Keratinocyte (primary cell): ENCODE data around the gene PNLIPRP3. TPM values are rescaled to one million over a fixed set of nuclear protein-coding genes. Genes with fewer than 3 reads are reported as not detected.

Experiments used
- DNase-seq: peaks from one replicate; pipeline ENCODE4 v3.0.0-alpha.2; 2011; ENCODE audit warnings: low read depth, missing footprints, low spot score
- FAIRE-seq: peaks from 2 replicates; lab custom pipeline; 2011; peaks lifted over from hg19 to GRCh38; lab: Jason Lieb, UNC
- H2AFZ ChIP-seq: 2 replicates; pipeline ENCODE4 v1.6.0; 2012; ENCODE audit warnings: low read length, control low read depth, inconsistent platforms; ENCODE audit not compliant: control insufficient read depth
- H3K27ac ChIP-seq: 2 replicates; pipeline ENCODE4 v1.5.1; 2011; ENCODE audit warnings: low read length; ENCODE audit not compliant: control insufficient read depth, insufficient read depth
- H3K27me3 ChIP-seq: 3 replicates; pipeline ENCODE4 v1.6.0; 2011; ENCODE audit warnings: low read length; ENCODE audit not compliant: control insufficient read depth, insufficient read depth; ENCODE audit errors: extremely low read depth
- H3K36me3 ChIP-seq, 2 experiments: 2 replicates in 1 of 2; 3 replicates in 1 of 2; pipeline ENCODE4 v1.5.1; 2011; ENCODE audit warnings: low read length in 2 of 2, mild to moderate bottlenecking in 1 of 2; ENCODE audit not compliant: control insufficient read depth in 2 of 2, insufficient read depth in 2 of 2; ENCODE audit errors: extremely low read depth in 1 of 2
- H3K4me1 ChIP-seq: 3 replicates; pipeline ENCODE4 v1.5.1; 2011; ENCODE audit warnings: low read length; ENCODE audit not compliant: control insufficient read depth, insufficient read depth; ENCODE audit errors: extremely low read depth
- H3K4me2 ChIP-seq: 3 replicates; pipeline ENCODE4 v1.6.0; 2011; ENCODE audit warnings: low read depth, low read length; ENCODE audit not compliant: control insufficient read depth, insufficient read depth; ENCODE audit errors: extremely low read depth
- H3K4me3 ChIP-seq, 3 experiments: fragments of 200-600 bp in 1 of 3; sonication (generic) in 1 of 3; 2 replicates in 2 of 3; 3 replicates in 1 of 3; pipeline ENCODE4 v1.5.1; 2011 to 2016; ENCODE audit warnings: low read length in 3 of 3, mild to moderate bottlenecking in 3 of 3, control low read depth in 2 of 3, inconsistent platforms in 1 of 3, low read depth in 1 of 3, mixed read lengths in 1 of 3, mixed run types in 1 of 3, moderate library complexity in 1 of 3; ENCODE audit not compliant: control insufficient read depth in 2 of 3, insufficient read depth in 2 of 3; ENCODE audit errors: extremely low read depth in 1 of 3
- H3K79me2 ChIP-seq: 2 replicates; pipeline ENCODE4 v1.6.0; 2012; ENCODE audit warnings: low read length; ENCODE audit not compliant: control insufficient read depth, insufficient read depth
- H3K9ac ChIP-seq: 3 replicates; pipeline ENCODE4 v1.6.0; 2011; ENCODE audit warnings: low read length; ENCODE audit not compliant: control insufficient read depth, insufficient read depth; ENCODE audit errors: extremely low read depth
- H3K9me1 ChIP-seq: 3 replicates; pipeline ENCODE4 v1.6.0; 2011; ENCODE audit warnings: low read length; ENCODE audit not compliant: control insufficient read depth, insufficient read depth; ENCODE audit errors: extremely low read depth
- H3K9me3 ChIP-seq: 2 replicates; pipeline ENCODE4 v1.5.1; 2012; ENCODE audit warnings: low read depth, low read length; ENCODE audit not compliant: control insufficient read depth
- H4K20me1 ChIP-seq: 3 replicates; pipeline ENCODE4 v1.6.0; 2011; ENCODE audit warnings: low read length; ENCODE audit not compliant: control insufficient read depth, insufficient read depth; ENCODE audit errors: extremely low read depth
- CTCF ChIP-seq, 3 experiments: IDR thresholded peaks in 1 of 3; conservative IDR thresholded peaks in 1 of 3; optimal IDR thresholded peaks in 1 of 3; 2 replicates in 2 of 3; 3 replicates in 1 of 3; pipeline versions ENCODE3 to v1.5.1; 2011; ENCODE audit warnings: low read length in 3 of 3, mild to moderate bottlenecking in 3 of 3, moderate library complexity in 2 of 3, control low read depth in 1 of 3, inconsistent platforms in 1 of 3; ENCODE audit not compliant: insufficient read depth in 2 of 3; ENCODE audit errors: extremely low read depth in 1 of 3
- EZH2 ChIP-seq: IDR thresholded peaks from one replicate; pipeline ENCODE4 v1.6.1; 2012; ENCODE audit warnings: inconsistent platforms, mild to moderate bottlenecking, low read length, moderate library complexity
- dilution Hi-C: fragments of 300-500 bp; cut with MboI; formaldehyde crosslinking; loops from one replicate; pipeline ENCODE4 v1.7.0; 2020; ENCODE audit warnings: low sequenced_read_pairs; ENCODE audit not compliant: extremely low pct_ligation_motif_present
- polyA plus RNA-seq, 5 experiments: library from polyadenylated mRNA; depleted of rRNA in 3 of 5; stranded (reverse) in 3 of 5; stranded (forward) in 1 of 5; unstranded in 1 of 5; fragments of >200 nt; gene quantifications; 1 replicate in 1 of 5; 2 replicates in 3 of 5; 3 replicates in 1 of 5; pipeline versions ENCODE4 v1.2.1 to v1.2.3, GENCODE V29; 2011 to 2012; ENCODE audit warnings: missing spikeins in 2 of 5, low read depth in 1 of 5, low replicate concordance in 1 of 5

The PNLIPRP3 gene
- polyA plus RNA-seq, 1 donor (not counting 4 experiments of a cell fraction or from before 2014, with no cell fraction given) = 117 TPM

- Histone ChIP-seq H3K4me1 (no peaks in the 10 kb centered on the region), H3K4me3 (no peak overlapping the region), H3K36me3 (peaks cover 21 to 23% of the 10 kb centered on the region in 2 experiments), H2AFZ (no peak overlapping the region), H3K27ac (no peak overlapping the region), H3K27me3 (no peaks in the 10 kb centered on the region), H3K9me3 (no peaks in the 10 kb centered on the region), H3K79me2 (no peaks in the 10 kb centered on the region), H3K4me2 (no peak overlapping the region), H3K9me1 (no peaks in the 10 kb centered on the region), H4K20me1 (no peaks in the 10 kb centered on the region), H3K9ac (no peak overlapping the region)
- TF ChIP-seq EZH2 = no peak
- TF ChIP-seq CTCF (optimal IDR thresholded peaks at IDR 0.05 in 1 of 3, IDR thresholded peaks at IDR 0.05 in 1 of 3, conservative IDR thresholded peaks at IDR 0.05 in 1 of 3; ENCODE audit: extremely low read depth in 1 of 3, insufficient read depth in 2 of 3, low read length in 3 of 3) = no peak
- FAIRE-seq (no peak), DNase-seq (no peak)
- dilution Hi-C loops = no loop called here
Observed at GRCh38 chr10:116475866-116476265, 48.2 kb downstream of the PNLIPRP3 start.

GRCh38 chr10:116476461-116476860 lies 48.8 kb downstream of the PNLIPRP3 start:
- TF ChIP-seq CTCF (optimal IDR thresholded peaks at IDR 0.05 in 1 of 3, IDR thresholded peaks at IDR 0.05 in 1 of 3, conservative IDR thresholded peaks at IDR 0.05 in 1 of 3; ENCODE audit: extremely low read depth in 1 of 3, insufficient read depth in 2 of 3, low read length in 3 of 3) (no peak), EZH2 (no peak)
- H3K79me2 ChIP-seq = no peaks in the 10 kb centered on the region
- no peaks in the 10 kb centered on the region for H3K9me3 ChIP-seq
- no peaks in the 10 kb centered on the region for H3K9me1 ChIP-seq
- no peak for FAIRE-seq
- no peaks in the 10 kb centered on the region for H3K4me1 ChIP-seq
- dilution Hi-C loops = no loop called here
- H2AFZ ChIP-seq = no peak overlapping the region
- no peaks in the 10 kb centered on the region for H3K27me3 ChIP-seq
- H3K4me3 ChIP-seq = no peak overlapping the region
- DNase-seq = no peak
- no peak overlapping the region for H3K9ac ChIP-seq
- no peak overlapping the region for H3K27ac ChIP-seq
- H3K36me3 ChIP-seq = peaks cover 21 to 23% of the 10 kb centered on the region in 2 experiments
- no peaks in the 10 kb centered on the region for H4K20me1 ChIP-seq
- no peak overlapping the region for H3K4me2 ChIP-seq
